GM21619 (cell line): ENCODE measurements around the gene STUB1.

Source experiments
- ATAC-seq: cut with Tn5 transposase; IDR thresholded peaks from one replicate; pipeline ENCODE4 v1.9.1; 2021; ENCODE audit not compliant: unreplicated experiment

STUB1 gene

DNA sequence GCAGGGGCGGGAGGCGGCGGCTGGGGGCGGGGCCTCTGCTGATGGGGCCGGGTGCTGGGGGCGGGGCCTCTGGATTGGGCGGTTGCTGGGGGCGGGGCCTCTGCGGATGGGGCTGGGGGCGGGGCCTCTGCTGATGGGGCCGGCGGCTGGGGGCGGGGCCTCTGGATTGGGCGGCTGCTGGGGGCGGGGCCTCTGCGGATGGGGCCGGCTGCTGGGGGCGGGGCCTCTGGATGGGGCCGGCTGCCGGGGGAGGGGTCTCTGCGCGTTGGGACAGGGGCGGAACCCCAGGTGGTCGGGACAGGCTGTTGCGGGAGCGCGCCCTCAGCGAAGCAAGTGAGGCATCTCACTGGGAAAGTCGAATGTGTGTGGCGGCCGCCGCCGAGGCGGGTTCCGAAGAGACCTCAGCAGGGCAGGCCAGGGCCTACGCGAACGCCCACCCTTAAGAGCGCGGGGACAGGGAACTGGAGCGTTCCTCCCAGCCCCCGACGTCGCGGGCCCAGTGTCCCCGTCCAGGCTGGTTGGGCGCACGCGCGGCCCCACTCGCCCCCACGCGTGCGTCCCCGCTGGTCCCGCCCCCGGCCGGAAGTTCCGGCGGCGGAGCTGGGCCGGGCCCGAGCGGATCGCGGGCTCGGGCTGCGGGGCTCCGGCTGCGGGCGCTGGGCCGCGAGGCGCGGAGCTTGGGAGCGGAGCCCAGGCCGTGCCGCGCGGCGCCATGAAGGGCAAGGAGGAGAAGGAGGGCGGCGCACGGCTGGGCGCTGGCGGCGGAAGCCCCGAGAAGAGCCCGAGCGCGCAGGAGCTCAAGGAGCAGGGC is at the start of gene STUB1:
TSS of gene STUB1 (plus strand) at position 597 of the 811 bp plus-strand sequence. CDS start at position 713, 116 bp downstream.
- no peak for ATAC-seq

DNA sequence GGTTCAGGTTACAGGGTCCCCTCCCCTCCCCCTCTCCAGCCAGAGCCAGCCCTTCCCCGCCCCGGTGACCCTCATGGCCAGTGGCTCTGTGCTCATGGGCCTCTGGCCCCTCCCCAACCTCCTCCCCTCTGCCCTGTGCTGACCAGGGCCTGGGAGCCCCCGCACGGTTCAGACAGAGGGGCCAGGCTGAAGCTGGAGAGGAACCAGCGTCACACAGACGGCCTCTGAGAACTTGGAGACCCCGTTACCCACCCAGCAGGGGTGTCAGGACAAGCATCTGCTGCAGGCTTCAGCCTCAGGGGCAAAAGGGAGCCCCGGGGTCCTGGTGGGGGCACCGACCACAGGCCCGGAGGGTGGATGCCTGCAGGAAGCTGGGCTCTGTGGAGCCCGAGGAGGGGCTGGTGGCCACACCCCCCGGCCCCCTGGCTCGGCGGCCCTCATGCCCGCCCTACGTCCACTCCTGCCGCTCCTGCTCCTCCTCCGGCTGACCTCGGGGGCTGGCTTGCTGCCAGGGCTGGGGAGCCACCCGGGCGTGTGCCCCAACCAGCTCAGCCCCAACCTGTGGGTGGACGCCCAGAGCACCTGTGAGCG is 49.3 kb upstream of the STUB1 start, which contains the start of gene WFIKKN1:
TSS of gene WFIKKN1 (plus strand) at position 171 of the 591 bp plus-strand sequence. CDS start at position 440, 269 bp downstream.
- no peak for ATAC-seq

GRCh38 chr16:631808-632358 is 48.3 kb upstream of the STUB1 start:
- no peak for ATAC-seq

- no peak for ATAC-seq
These were observed 47.5 kb upstream of the STUB1 start for GRCh38 chr16:632486-633335.

DNA sequence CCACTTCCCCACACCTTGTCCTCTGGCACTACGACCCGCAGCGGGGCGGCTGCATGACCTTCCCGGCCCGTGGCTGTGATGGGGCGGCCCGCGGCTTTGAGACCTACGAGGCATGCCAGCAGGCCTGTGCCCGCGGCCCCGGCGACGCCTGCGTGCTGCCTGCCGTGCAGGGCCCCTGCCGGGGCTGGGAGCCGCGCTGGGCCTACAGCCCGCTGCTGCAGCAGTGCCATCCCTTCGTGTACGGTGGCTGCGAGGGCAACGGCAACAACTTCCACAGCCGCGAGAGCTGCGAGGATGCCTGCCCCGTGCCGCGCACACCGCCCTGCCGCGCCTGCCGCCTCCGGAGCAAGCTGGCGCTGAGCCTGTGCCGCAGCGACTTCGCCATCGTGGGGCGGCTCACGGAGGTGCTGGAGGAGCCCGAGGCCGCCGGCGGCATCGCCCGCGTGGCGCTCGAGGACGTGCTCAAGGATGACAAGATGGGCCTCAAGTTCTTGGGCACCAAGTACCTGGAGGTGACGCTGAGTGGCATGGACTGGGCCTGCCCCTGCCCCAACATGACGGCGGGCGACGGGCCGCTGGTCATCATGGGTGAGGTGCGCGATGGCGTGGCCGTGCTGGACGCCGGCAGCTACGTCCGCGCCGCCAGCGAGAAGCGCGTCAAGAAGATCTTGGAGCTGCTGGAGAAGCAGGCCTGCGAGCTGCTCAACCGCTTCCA is 46.7 kb upstream of the STUB1 start:
- no peak for ATAC-seq

- ATAC-seq, result no peak
These were observed 46.0 kb upstream of the STUB1 start for GRCh38 chr16:634051-634670.

GRCh38 chr16:634996-635395 is 45.2 kb upstream of the STUB1 start:
- ATAC-seq, result no peak

DNA sequence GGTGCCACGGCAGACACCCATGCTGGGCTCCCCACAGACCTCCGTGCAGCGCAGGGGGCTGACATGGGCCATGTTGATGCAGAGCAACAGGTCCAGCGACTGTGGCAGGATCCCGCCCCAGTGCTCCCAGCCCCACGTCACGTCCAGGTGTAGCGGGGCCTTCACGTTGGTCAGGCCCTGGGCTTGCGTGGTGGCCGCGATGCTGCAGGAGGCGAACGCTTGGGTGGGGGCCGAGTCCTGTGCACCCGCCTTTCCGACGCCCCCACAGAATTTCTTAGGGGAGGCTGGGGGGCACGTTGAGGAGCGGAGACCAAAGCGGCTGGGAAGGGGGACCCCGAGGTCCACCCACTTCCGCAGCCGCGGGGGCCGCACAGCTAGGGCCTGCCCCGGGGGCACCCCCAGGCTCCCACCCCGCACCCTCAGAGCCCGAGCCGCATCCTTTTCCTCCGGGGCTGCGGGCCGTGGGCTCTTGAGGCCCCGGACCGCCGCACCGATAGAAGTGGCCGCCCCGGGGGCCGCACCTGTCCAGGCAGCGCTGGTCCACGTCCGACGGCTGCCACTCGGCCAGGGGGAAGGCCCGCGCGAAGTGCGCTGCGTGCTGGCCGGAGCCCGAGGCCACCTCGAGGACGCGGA is 44.5 kb upstream of the STUB1 start:
- ATAC-seq, result peak; percentile 12

- ATAC-seq, result peak; percentile 69
These were observed 43.8 kb upstream of the STUB1 start, which contains the start of gene METTL26 for GRCh38 chr16:636206-637080. Gene METTL26 (minus strand): TSS chr16:636305. CDS start chr16:636290, 15 bp downstream.

GRCh38 chr16:637081-638018 is 42.9 kb upstream of the STUB1 start:
- no peak for ATAC-seq

- ATAC-seq, result no peak
These were observed 42.1 kb upstream of the STUB1 start for GRCh38 chr16:638034-638543.

- ATAC-seq, result no peak
These were observed 41.4 kb upstream of the STUB1 start for GRCh38 chr16:638836-639235.

DNA sequence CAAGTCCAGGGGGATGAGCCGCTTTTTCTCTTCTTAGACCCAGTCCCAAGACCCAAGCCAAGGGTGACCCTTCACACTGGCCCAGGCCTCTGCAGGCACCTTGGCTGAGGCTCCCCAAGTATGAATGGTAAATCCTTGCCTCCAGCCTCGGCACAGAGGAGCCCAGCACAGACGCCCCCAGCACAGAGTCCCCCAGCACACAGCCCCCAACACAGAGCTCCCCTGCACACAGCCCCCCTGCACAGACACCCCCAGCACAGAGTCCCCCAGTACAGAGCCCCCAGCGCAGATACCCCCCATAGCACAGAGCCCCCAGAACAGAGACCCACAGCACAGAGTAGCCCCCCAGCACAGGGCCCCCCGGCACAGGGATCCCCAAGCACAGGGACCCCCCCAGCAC is 39.6 kb upstream of the STUB1 start:
- no peak for ATAC-seq

DNA sequence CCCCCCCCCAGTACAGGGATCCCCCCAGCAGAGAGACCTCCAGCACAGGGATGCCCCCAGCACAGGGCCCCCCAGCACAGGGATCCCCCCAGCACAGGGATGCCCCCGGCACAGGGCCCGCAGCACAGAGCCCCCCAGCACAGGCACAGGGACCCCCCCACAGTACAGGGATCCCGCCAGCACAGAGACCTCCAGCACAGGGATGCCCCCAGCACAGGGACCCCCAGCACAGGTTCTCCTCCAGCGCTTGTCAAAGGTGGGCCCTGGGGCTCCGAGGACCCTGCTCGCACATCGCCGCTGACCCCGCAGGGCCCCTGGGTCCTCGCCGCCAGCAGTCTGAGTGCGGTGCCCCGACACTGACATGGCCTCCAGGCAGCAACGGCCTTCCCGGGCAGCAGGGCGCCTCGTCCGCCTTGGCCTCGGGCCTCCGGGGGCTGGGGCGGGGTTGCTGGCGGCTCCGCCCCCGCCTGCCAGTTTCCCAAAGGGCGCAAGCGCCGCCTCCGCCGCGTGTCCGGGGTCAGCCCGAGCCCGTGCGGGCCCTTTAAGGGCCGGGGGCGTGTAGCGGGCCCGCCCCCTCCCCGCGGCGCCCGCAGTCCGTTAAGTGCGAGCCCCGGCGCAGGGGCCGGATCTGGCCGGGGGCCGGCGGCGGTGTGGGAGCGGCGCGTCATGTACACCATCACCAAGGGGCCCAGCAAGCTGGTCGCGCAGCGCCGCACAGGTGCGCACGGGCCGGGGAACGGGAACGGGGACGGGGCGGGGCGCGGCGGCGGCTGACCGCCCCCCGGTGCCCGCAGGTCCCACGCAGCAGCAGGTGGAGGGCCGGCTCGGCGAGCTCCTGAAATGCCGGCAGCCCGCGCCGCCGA is 38.7 kb upstream of the STUB1 start, which contains the start of gene MCRIP2:
TSS of gene MCRIP2 (plus strand) at position 503 of the 863 bp plus-strand sequence. CDS start at position 667, 164 bp downstream.
- ATAC-seq, result peak; percentile 50

- peak; percentile 34 for ATAC-seq
These were observed 37.8 kb upstream of the STUB1 start for GRCh38 chr16:642189-643049.
